ENCODE measurements around the gene ADAM15. TPM values are rescaled to one million over a fixed set of nuclear protein-coding genes. Genes with fewer than 3 reads are reported as not detected.

The ADAM15 gene
- total RNA-seq, 1 donor from 2014 or later = 186 TPM

GRCh38 chr1:155019377-155020245 is 31.5 kb upstream of the ADAM15 start:
- no peak for DNase-seq (ENCODE audit: low read depth)
- H3K27me3 ChIP-seq (ENCODE audit: control insufficient read depth, insufficient read depth, low read length) = no peaks in the 10 kb centered on the region
- H3K4me3 ChIP-seq (ENCODE audit: low read depth, low read length) = no peak overlapping the region
- no peaks in the 10 kb centered on the region for H3K36me3 ChIP-seq (ENCODE audit: control insufficient read depth, insufficient read depth, low read length)
- no peak for TF ChIP-seq CTCF (IDR thresholded peaks at IDR 0.05; ENCODE audit: insufficient read depth, low read length, poor library complexity, severe bottlenecking)

- TF ChIP-seq CTCF (IDR thresholded peaks at IDR 0.05; ENCODE audit: insufficient read depth, low read length, poor library complexity, severe bottlenecking) = no peak
- Histone ChIP-seq H3K27me3 (ENCODE audit: control insufficient read depth, insufficient read depth, low read length) (no peaks in the 10 kb centered on the region), H3K4me3 (ENCODE audit: low read depth, low read length) (no peak overlapping the region), H3K36me3 (ENCODE audit: control insufficient read depth, insufficient read depth, low read length) (no peaks in the 10 kb centered on the region)
- no peak for DNase-seq (ENCODE audit: low read depth)
Observed at GRCh38 chr1:155022136-155022926, 28.8 kb upstream of the ADAM15 start.

GRCh38 chr1:155022927-155023236 is 28.2 kb upstream of the ADAM15 start:
- no peak for DNase-seq (ENCODE audit: low read depth)
- Histone ChIP-seq H3K4me3 (ENCODE audit: low read depth, low read length) (no peak overlapping the region), H3K36me3 (ENCODE audit: control insufficient read depth, insufficient read depth, low read length) (no peaks in the 10 kb centered on the region), H3K27me3 (ENCODE audit: control insufficient read depth, insufficient read depth, low read length) (no peaks in the 10 kb centered on the region)
- no peak for TF ChIP-seq CTCF (IDR thresholded peaks at IDR 0.05; ENCODE audit: insufficient read depth, low read length, poor library complexity, severe bottlenecking)

GRCh38 chr1:155023627-155024026 is 27.5 kb upstream of the ADAM15 start:
- TF ChIP-seq CTCF (IDR thresholded peaks at IDR 0.05; ENCODE audit: insufficient read depth, low read length, poor library complexity, severe bottlenecking) = no peak
- H3K27me3 ChIP-seq (ENCODE audit: control insufficient read depth, insufficient read depth, low read length) = no peaks in the 10 kb centered on the region

GRCh38 chr1:155024315-155024714 is 26.8 kb upstream of the ADAM15 start:
- no peak overlapping the region for H3K4me3 ChIP-seq (ENCODE audit: low read depth, low read length)
- no peak for TF ChIP-seq CTCF (IDR thresholded peaks at IDR 0.05; ENCODE audit: insufficient read depth, low read length, poor library complexity, severe bottlenecking)
- no peak for DNase-seq (ENCODE audit: low read depth)
- no peaks in the 10 kb centered on the region for H3K36me3 ChIP-seq (ENCODE audit: control insufficient read depth, insufficient read depth, low read length)
- no peaks in the 10 kb centered on the region for H3K27me3 ChIP-seq (ENCODE audit: control insufficient read depth, insufficient read depth, low read length)

More at GRCh38 chr1:155023627-155024026, 27.5 kb upstream of the ADAM15 start:
- no peak overlapping the region for H3K4me3 ChIP-seq (ENCODE audit: low read depth, low read length)
- no peak for DNase-seq (ENCODE audit: low read depth)
- H3K36me3 ChIP-seq (ENCODE audit: control insufficient read depth, insufficient read depth, low read length) = no peaks in the 10 kb centered on the region

Data from kidney epithelial cell (primary cell).